Embryonic facial prominence (tissue), 1 donor: ENCODE results near the gene C1orf159.
"Not testable (repeated sequence)": the region's sequence is repeated elsewhere in the genome, so short reads cannot be mapped to it uniquely, and the experiment has no call there.

Source experiments
- DNase-seq: peaks from one replicate; pipeline ENCODE4 v3.0.0-alpha.2; 2016; ENCODE audit errors: extremely low spot score

Gene C1orf159

GRCh38 chr1:1081311-1082238 lies 34.3 kb downstream of the C1orf159 start:
- no peak for DNase-seq

GRCh38 chr1:1080951-1081310 lies 35.0 kb downstream of the C1orf159 start:
- DNase-seq, result no peak

GRCh38 chr1:1080122-1080757 lies 35.6 kb downstream of the C1orf159 start:
- DNase-seq, result no peak

DNA sequence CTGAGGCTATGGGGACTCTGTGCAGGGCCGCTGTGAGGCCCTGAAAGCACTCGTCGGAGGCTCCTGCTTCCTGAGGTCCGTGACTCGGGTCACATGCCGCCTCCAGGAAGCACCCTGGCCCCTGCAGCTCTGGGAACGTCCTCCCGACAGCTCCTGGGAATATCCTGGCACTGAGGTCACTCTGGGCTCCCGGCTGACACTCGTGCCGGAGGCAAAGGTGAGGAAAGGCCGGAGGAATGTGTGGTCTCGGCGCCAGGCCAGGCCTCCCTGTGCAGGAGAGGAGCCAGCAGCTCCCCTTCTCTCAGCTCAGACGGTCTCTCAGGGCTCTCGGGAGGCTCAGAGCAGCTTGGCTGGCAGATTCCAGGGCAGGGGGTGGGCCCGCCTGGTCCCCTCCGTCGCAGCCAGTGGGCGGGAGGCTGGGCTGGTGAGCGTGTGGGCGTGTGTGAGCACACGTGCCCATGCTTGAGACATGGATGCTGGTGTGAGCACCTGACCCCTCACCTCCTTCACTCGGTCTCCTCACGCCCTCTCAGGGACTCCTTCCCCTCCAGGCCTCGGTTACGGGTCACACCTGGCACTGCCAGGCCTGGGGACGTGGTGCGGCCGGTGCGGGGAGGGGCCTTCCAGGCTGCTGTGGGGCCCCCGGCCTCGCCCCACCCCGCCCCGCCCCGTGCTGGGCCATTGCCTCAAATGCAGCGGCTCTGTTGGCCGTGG lies 36.3 kb downstream of the C1orf159 start:
- no peak for DNase-seq

DNA sequence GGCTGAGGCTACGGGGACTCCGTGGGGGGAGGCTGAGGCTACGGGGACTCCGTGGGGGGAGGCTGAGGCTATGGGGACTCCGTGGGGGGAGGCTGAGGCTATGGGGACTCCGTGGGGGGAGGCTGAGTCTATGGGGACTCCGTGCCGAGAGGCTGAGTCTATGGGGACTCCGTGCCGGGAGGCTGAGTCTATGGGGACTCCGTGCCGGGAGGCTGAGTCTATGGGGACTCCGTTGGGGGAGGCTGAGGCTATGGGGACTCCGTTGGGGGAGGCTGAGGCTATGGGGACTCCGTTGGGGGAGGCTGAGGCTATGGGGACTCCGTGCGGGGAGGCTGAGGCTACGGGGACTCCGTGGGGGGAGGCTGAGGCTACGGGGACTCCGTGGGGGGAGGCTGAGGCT lies 38.5 kb downstream of the C1orf159 start:
- DNase-seq, result not testable (repeated sequence)

- DNase-seq, result no peak
Observed at GRCh38 chr1:1075148-1075935, 40.5 kb downstream of the C1orf159 start.

- DNase-seq, result no peak
Observed at GRCh38 chr1:1074631-1075147, 41.2 kb downstream of the C1orf159 start.

DNA sequence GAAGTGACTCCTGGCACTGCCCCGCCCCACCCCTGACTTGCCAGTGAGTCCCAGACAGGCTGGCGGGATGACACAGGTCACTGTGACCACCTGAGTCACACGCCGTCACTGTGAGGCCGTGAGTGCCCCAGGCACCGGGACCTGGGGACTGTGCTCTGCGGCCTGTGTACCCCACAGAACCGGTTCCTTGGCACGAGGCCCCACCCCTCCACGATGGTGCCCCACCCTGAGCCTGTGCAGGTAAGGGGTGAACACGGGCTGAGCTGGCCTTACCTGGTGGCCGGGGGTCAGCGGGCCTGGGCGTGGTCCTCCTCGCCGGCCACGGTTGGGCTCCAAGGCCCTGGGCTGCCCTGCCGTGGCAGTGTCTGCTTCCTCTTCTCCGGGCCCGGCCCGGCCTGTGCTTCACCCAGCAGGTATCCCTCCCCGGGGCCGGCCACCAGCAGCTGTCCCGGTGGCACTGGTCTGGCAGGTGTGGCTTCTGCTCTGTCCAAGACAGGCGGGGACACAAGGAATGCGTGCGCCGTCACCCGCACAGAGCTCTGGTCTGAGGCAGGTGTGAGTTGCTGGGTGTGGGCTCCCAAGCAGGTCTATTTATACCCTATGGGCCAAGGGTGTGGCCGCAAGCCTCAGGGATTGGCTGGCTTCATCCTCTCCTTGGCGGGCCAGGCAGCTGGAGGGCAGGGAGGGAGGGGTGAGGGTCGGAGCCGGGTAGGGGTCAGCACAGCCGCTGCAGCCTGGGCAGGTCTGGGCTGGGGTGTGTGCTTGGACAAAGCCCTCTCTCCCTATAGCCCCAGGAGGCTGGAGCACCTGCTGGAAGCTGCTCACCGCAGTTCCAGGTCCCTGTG lies 41.9 kb downstream of the C1orf159 start, which contains the start of gene RNF223:
Gene RNF223 (minus strand): TSS at position 564 of the 845 bp plus-strand sequence. CDS start 1,740 bp downstream, outside the sequence.
- DNase-seq, result no peak

- no peak for DNase-seq
Observed at GRCh38 chr1:1072849-1073742, 42.8 kb downstream of the C1orf159 start.

DNA sequence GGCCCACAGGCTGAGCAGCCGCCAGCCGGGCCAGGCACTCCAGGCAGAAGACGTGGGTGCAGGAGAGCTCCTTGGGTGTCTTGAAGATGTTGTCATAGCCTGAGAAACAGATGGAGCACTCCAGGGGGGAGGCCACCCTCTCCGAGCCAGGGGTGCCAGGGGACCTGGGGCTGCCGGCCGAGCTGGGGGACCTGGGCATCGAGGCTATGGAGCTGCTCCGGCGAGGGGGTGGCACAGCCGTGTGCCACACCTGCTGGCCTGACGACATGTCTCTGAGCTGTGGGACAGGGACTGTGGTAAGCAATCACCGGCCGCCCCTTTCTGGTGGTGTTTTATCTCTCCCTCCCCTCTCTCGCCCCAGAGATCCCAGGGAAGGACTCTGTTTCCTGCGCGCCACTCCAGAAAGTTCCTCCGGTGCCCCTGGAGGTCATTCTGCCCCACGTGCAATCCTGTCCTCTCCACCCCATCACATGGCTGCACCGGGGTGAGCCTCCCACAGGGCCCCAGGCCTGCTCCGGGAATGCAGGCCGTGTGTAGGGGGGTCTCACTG lies 43.5 kb downstream of the C1orf159 start:
- no peak for DNase-seq

GRCh38 chr1:1071486-1072298 lies 44.2 kb downstream of the C1orf159 start:
- no peak for DNase-seq

DNA sequence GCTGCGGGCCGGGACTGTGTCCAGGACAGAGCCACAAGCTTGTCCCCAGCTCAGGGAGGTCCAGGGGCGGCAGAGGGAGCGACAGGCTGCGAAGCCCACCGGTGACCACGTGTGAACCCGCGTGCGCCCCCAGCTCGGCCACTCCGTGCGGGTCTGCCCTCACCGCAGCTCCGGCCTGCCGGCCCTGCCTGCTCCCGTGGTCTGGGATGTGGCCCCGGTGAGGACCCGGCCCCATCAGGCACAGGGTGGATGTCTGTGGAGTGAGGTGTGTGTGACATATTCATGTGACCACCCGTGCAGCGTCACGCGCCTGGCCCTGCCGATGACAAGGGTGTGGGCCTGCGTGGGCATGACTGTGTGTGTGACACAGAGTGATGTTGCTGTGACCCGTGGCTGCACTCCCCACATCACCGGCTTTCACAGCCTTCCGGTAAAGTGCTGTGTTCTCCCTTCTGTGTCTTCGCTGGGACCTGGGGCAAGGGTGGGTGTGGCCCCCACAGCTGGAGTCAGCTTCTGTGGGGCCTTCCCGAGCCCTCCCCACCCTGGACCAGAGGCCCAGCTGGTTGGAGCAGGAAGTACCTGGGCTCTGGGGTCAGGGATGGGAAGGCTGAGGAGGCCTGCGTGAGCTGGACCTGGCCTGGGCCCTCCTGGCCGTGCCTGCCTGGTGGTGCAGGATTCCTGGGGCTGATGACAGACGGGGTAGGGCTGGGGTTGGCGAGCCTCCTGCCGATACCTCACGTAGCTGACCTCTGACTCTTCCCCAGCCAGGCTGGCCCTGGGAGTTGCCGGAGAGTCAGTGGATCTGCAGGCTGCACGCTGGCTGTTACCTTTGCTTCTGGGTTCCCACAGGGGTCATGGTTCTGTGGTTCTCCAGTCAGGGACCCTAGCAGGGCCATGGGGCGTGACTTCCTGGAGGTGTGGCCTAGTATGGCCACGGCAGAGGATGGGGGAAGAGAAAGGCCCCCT lies 45.9 kb downstream of the C1orf159 start:
- DNase-seq, result no peak

GRCh38 chr1:1069056-1069710 lies 46.7 kb downstream of the C1orf159 start:
- DNase-seq, result peak; percentile 22

- no peak for DNase-seq
Observed at GRCh38 chr1:1068517-1069055, 47.3 kb downstream of the C1orf159 start.

DNA sequence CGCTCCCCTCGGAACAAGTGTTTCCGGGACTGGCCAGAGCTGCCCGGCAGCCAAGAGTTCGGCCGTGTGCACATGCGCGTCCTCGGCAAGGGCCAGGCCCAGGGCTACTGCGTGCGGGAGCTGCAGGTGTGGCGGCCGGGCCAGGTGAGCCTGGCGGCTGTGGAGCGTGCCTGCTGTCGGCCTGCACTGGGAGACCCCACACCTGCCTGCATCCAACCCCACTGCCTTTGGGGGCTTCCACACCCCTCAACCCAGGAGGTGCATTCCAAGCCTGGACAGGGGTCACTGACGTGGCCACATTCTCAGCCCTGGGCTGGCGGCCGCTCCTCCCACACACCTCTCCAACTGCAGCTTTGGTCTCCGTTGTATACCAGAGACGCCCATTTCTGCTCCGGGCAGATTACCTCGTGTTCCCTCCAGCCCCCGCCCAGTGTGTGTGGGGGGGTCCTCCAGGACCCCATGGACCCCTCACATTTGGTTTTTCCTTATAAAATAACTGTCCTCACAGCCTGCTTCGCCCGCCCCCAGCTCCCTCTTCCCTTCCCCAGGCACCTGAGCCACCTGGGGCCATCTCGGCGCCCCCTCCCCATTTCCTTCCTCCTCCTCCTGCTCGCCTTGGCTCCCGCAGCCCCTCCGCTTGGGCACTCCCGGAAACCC lies 47.9 kb downstream of the C1orf159 start:
- no peak for DNase-seq
